ENCODE measurements around the gene EIF5. TPM values are rescaled to one million over a fixed set of nuclear protein-coding genes. Genes with fewer than 3 reads are reported as not detected.

The EIF5 gene
- total RNA-seq, 1 donor from 2014 or later: 256 TPM

- H3K27ac Mint-ChIP-seq: no peak overlapping the region
- no peaks in the 10 kb centered on the region for H3K36me3 Mint-ChIP-seq
- H3K4me1 Mint-ChIP-seq: no peaks in the 10 kb centered on the region
- peaks cover 32% of the 10 kb centered on the region for H3K27me3 Mint-ChIP-seq (ENCODE audit: low read depth)
- no peaks in the 10 kb centered on the region for H3K9me3 Mint-ChIP-seq
- no peak for TF ChIP-seq CTCF (IDR thresholded peaks at IDR 0.05; ENCODE audit: unreplicated experiment)
- no peak for DNase-seq (ENCODE audit: low spot score in 2 of 2, unreplicated experiment in 2 of 2)
- H3K4me3 Mint-ChIP-seq: no peak overlapping the region
These were observed 40.6 kb upstream of the EIF5 start for GRCh38 chr14:103293465-103293864.

- Mint-ChIP-seq H3K4me3 (no peak overlapping the region), H3K27ac (no peak overlapping the region), H3K4me1 (no peaks in the 10 kb centered on the region), H3K36me3 (no peaks in the 10 kb centered on the region), H3K27me3 (ENCODE audit: low read depth) (peaks cover 29% of the 10 kb centered on the region), H3K9me3 (no peaks in the 10 kb centered on the region)
- no peak for DNase-seq (ENCODE audit: low spot score in 2 of 2, unreplicated experiment in 2 of 2)
- no peak for TF ChIP-seq CTCF (IDR thresholded peaks at IDR 0.05; ENCODE audit: unreplicated experiment)
These were observed 39.9 kb upstream of the EIF5 start for GRCh38 chr14:103294091-103294490.

- Mint-ChIP-seq H3K27ac (no peak overlapping the region), H3K9me3 (no peaks in the 10 kb centered on the region), H3K27me3 (ENCODE audit: low read depth) (peaks cover 25% of the 10 kb centered on the region), H3K4me3 (no peak overlapping the region), H3K36me3 (no peaks in the 10 kb centered on the region), H3K4me1 (no peaks in the 10 kb centered on the region)
- DNase-seq (ENCODE audit: low spot score in 2 of 2, unreplicated experiment in 2 of 2): no peak
- TF ChIP-seq CTCF (IDR thresholded peaks at IDR 0.05; ENCODE audit: unreplicated experiment): no peak
These were observed 38.0 kb upstream of the EIF5 start for GRCh38 chr14:103296007-103296406.

GRCh38 chr14:103296987-103297386 lies 37.0 kb upstream of the EIF5 start:
- no peak overlapping the region for H3K27ac Mint-ChIP-seq
- H3K4me1 Mint-ChIP-seq: no peaks in the 10 kb centered on the region
- DNase-seq (ENCODE audit: low spot score in 2 of 2, unreplicated experiment in 2 of 2): no peak
- no peak for TF ChIP-seq CTCF (IDR thresholded peaks at IDR 0.05; ENCODE audit: unreplicated experiment)
- H3K4me3 Mint-ChIP-seq: no peak overlapping the region
- H3K9me3 Mint-ChIP-seq: no peaks in the 10 kb centered on the region
- H3K27me3 Mint-ChIP-seq (ENCODE audit: low read depth): peaks cover 17% of the 10 kb centered on the region
- H3K36me3 Mint-ChIP-seq: no peaks in the 10 kb centered on the region

- DNase-seq (ENCODE audit: low spot score in 2 of 2, unreplicated experiment in 2 of 2): no peak
- no peak for TF ChIP-seq CTCF (IDR thresholded peaks at IDR 0.05; ENCODE audit: unreplicated experiment)
- Mint-ChIP-seq H3K27ac (no peak overlapping the region), H3K36me3 (no peaks in the 10 kb centered on the region), H3K4me3 (no peak overlapping the region), H3K4me1 (no peaks in the 10 kb centered on the region), H3K27me3 (ENCODE audit: low read depth) (peaks cover 7% of the 10 kb centered on the region), H3K9me3 (no peaks in the 10 kb centered on the region)
These were observed 35.4 kb upstream of the EIF5 start for GRCh38 chr14:103298620-103299019.
